ENCODE measurements around the gene USP40. TPM values are rescaled to one million over a fixed set of nuclear protein-coding genes. Genes with fewer than 3 reads are reported as not detected.

The USP40 gene
- total and polyA plus RNA-seq, 4 donors, result 16.7 to 80.4 (median 35.7) TPM

GRCh38 chr2:233563663-233564430 is 2.7 kb downstream of the USP40 start:
- WGBS, 2 donors, result 64 to 84% methylated on average over 8 of the region's 8 CpGs
- H3K9me3 ChIP-seq (ENCODE audit: control insufficient read depth in 4 of 4, insufficient read depth in 3 of 4, low read length in 3 of 4), result no peaks in the 10 kb centered on the region
- peaks cover 0 to 12% (median 5%) of the 10 kb centered on the region in 5 donors for H3K4me1 ChIP-seq (ENCODE audit: control insufficient read depth in 5 of 5, insufficient read depth in 5 of 5, low read length in 5 of 5)
- DNase-seq, result no peak
- no peak overlapping the region for H3K27ac ChIP-seq (ENCODE audit: low read depth in 1 of 2, low read length in 1 of 2)
- no peak for ATAC-seq (ENCODE audit: insufficient read depth, low FRiP score)
- no peak overlapping the region for H3K4me3 ChIP-seq
- no peak overlapping the region for H3K9ac ChIP-seq (ENCODE audit: insufficient read depth in 1 of 2, low read length in 2 of 2)
- H3K27me3 ChIP-seq (ENCODE audit: control insufficient read depth in 3 of 3, insufficient read depth in 3 of 3, low read length in 2 of 3), result no peaks in the 10 kb centered on the region
- peaks cover 0 to 7% (median 4%) of the 10 kb centered on the region in 4 donors for H3K36me3 ChIP-seq (ENCODE audit: control insufficient read depth in 4 of 4, insufficient read depth in 4 of 4, low read length in 4 of 4)
- no peak for TF ChIP-seq CTCF (IDR thresholded peaks at IDR 0.05; ENCODE audit: control extremely low read depth, extremely low read depth)

GRCh38 chr2:233556881-233557736 is 9.5 kb downstream of the USP40 start:
- Histone ChIP-seq H3K4me3 (no peak overlapping the region), H3K27me3 (ENCODE audit: control insufficient read depth in 3 of 3, insufficient read depth in 3 of 3, low read length in 2 of 3) (no peaks in the 10 kb centered on the region), H3K4me1 (ENCODE audit: control insufficient read depth in 5 of 5, insufficient read depth in 5 of 5, low read length in 5 of 5) (peaks cover 0 to 2% (median 0%) of the 10 kb centered on the region in 5 donors), H3K36me3 (ENCODE audit: control insufficient read depth in 4 of 4, insufficient read depth in 4 of 4, low read length in 4 of 4) (peaks cover 6 to 19% (median 12%) of the 10 kb centered on the region in 4 donors), H3K9me3 (ENCODE audit: control insufficient read depth in 4 of 4, insufficient read depth in 3 of 4, low read length in 3 of 4) (no peaks in the 10 kb centered on the region), H3K27ac (ENCODE audit: low read depth in 1 of 2, low read length in 1 of 2) (no peak overlapping the region), H3K9ac (ENCODE audit: insufficient read depth in 1 of 2, low read length in 2 of 2) (no peak overlapping the region)
- no peak for TF ChIP-seq CTCF (IDR thresholded peaks at IDR 0.05; ENCODE audit: control extremely low read depth, extremely low read depth)
- no peak for ATAC-seq (ENCODE audit: insufficient read depth, low FRiP score)
- no peak for DNase-seq
- 73 to 83% methylated on average over 7 of the region's 7 CpGs for WGBS, 2 donors

- Histone ChIP-seq H3K9ac (ENCODE audit: insufficient read depth in 1 of 2, low read length in 2 of 2) (no peak overlapping the region), H3K4me3 (no peak overlapping the region), H3K4me1 (ENCODE audit: control insufficient read depth in 5 of 5, insufficient read depth in 5 of 5, low read length in 5 of 5) (peaks cover 0 to 2% (median 0%) of the 10 kb centered on the region in 5 donors), H3K27ac (ENCODE audit: low read depth in 1 of 2, low read length in 1 of 2) (no peak overlapping the region), H3K9me3 (ENCODE audit: control insufficient read depth in 4 of 4, insufficient read depth in 3 of 4, low read length in 3 of 4) (no peaks in the 10 kb centered on the region), H3K36me3 (ENCODE audit: control insufficient read depth in 4 of 4, insufficient read depth in 4 of 4, low read length in 4 of 4) (peaks cover under 1 to 19% (median 12%) of the 10 kb centered on the region in 4 donors), H3K27me3 (ENCODE audit: control insufficient read depth in 3 of 3, insufficient read depth in 3 of 3, low read length in 2 of 3) (no peaks in the 10 kb centered on the region)
- ATAC-seq (ENCODE audit: insufficient read depth, low FRiP score) (no peak), DNase-seq (no peak)
- TF ChIP-seq CTCF (IDR thresholded peaks at IDR 0.05; ENCODE audit: control extremely low read depth, extremely low read depth), result no peak
Measured at GRCh38 chr2:233553366-233553765, 13.2 kb downstream of the USP40 start.

Measured in lung (tissue), 12 donors.